A549 (cell line): ENCODE data around the gene PHC1. TPM values are rescaled to one million over a fixed set of nuclear protein-coding genes. Genes with fewer than 3 reads are reported as not detected.

ENCODE experiments used
- ATAC-seq, 2 experiments: fragments of 200-7000 bp in 1 of 2; fragments of >200 bp in 1 of 2; cut with Nextera tagmentation in 1 of 2; cut with Tn5 transposase in 1 of 2; 3 replicates each; pipeline versions ENCODE4 v1.8.0 to v1.9.1; 2018 to 2020; ENCODE audit warnings: mild to moderate bottlenecking in 1 of 2, moderate library complexity in 1 of 2
- CTCF ChIA-PET: fragments of 300-600 bp; sonication (Branson Sonifier 250); formaldehyde crosslinking; extraction: SDS; loops from one replicate; lab custom pipeline; 2021; ENCODE audit warnings: antibody characterized with exemption, inconsistent platforms; lab: Yijun Ruan, JAX
- POLR2A ChIA-PET: fragments of 350-600 bp; formaldehyde crosslinking; extraction: SDS; loops from one replicate; lab custom pipeline; 2021; ENCODE audit warnings: antibody characterized with exemption, inconsistent platforms; lab: Yijun Ruan, JAX
- DNase-seq, 2 experiments: peaks; one replicate each; pipeline versions ENCODE4 v3.0.0 to v3.0.0-alpha.2; 2011 to 2016; ENCODE audit warnings: low read depth in 1 of 2, low spot score in 1 of 2
- FAIRE-seq: peaks from 2 replicates; lab custom pipeline; 2011; peaks lifted over from hg19 to GRCh38; lab: Jason Lieb, UNC
- H3K27ac ChIP-seq, 2 experiments: fragments of >200 bp; sonication (Bioruptor Twin); formaldehyde crosslinking; 3 replicates each; pipeline ENCODE4 v1.5.1; 2016 to 2017
- H3K4me1 ChIP-seq: fragments of >200 bp; sonication (Bioruptor Twin); formaldehyde crosslinking; 3 replicates; pipeline ENCODE4 v1.6.1; 2016
- H3K4me2 ChIP-seq: fragments of >200 bp; sonication (Bioruptor Twin); formaldehyde crosslinking; 3 replicates; pipeline ENCODE4 v1.6.1; 2016
- H3K4me3 ChIP-seq: fragments of >200 bp; sonication (Bioruptor Twin); formaldehyde crosslinking; 3 replicates; pipeline ENCODE4 v1.5.1; 2016
- H3K9me3 ChIP-seq: fragments of >200 bp; sonication (Bioruptor Twin); formaldehyde crosslinking; 3 replicates; pipeline ENCODE4 v1.6.1; 2016
- ATOH8 ChIP-seq: fragments of 250-450 bp; sonication (Bioruptor Pico); IDR thresholded peaks from 2 replicates; pipeline ENCODE4 v1.5.0; 2020; ENCODE audit warnings: low read depth, mild to moderate bottlenecking, moderate library complexity
- BCL3 ChIP-seq: fragments of >200 bp; sonication (Bioruptor Twin); formaldehyde crosslinking; IDR thresholded peaks from 3 replicates; pipeline ENCODE4 v1.6.1; 2016
- BHLHE40 ChIP-seq: IDR thresholded peaks from 2 replicates; pipeline ENCODE4 v1.6.1; 2012; ENCODE audit warnings: low read depth, low read length, inconsistent platforms
- CHD2 ChIP-seq: fragments of 150-350 bp; IDR thresholded peaks from 2 replicates; pipeline ENCODE4 v1.6.1; 2014; ENCODE audit warnings: low read length; ENCODE audit not compliant: partially characterized antibody
- CTCF ChIP-seq: fragments of >200 bp; sonication (Bioruptor Twin); formaldehyde crosslinking; IDR thresholded peaks from 3 replicates; pipeline ENCODE4 v1.5.1; 2016
- E2F6 ChIP-seq: IDR thresholded peaks from 2 replicates; pipeline ENCODE4 v1.6.1; 2012; ENCODE audit warnings: low read depth, borderline replicate concordance
- EHF ChIP-seq: fragments of 250-450 bp; sonication (Bioruptor Pico); IDR thresholded peaks from 2 replicates; pipeline ENCODE4 v1.5.0; 2020; ENCODE audit warnings: mild to moderate bottlenecking
- FOSB ChIP-seq: fragments of 250-450 bp; sonication (Bioruptor Pico); IDR thresholded peaks from 2 replicates; pipeline ENCODE4 v1.5.0; 2020; ENCODE audit warnings: mild to moderate bottlenecking, moderate library complexity
- FOSL2 ChIP-seq, 2 experiments: fragments of 450-650 bp in 1 of 2; fragments of >200 bp in 1 of 2; sonication (Bioruptor Twin) in 1 of 2; formaldehyde crosslinking; IDR thresholded peaks; 2 replicates each; pipeline versions ENCODE4 v1.5.0 to v1.6.1; 2016 to 2020; ENCODE audit warnings: mild to moderate bottlenecking in 1 of 2, moderate library complexity in 1 of 2
- HDAC2 ChIP-seq: fragments of 200-600 bp; sonication (generic); IDR thresholded peaks from 2 replicates; pipeline ENCODE4 v1.6.1; 2016
- HEYL ChIP-seq: fragments of 250-450 bp; sonication (Bioruptor Pico); IDR thresholded peaks from 2 replicates; pipeline ENCODE4 v1.8.0; 2021; ENCODE audit warnings: mild to moderate bottlenecking, moderate library complexity
- HOXA7 ChIP-seq: fragments of 250-450 bp; sonication (Bioruptor Pico); IDR thresholded peaks from 2 replicates; pipeline ENCODE4 v1.5.0; 2020; ENCODE audit warnings: mild to moderate bottlenecking, moderate library complexity
- HOXB5 ChIP-seq: fragments of 250-450 bp; sonication (Bioruptor Pico); IDR thresholded peaks from 2 replicates; pipeline ENCODE4 v1.5.0; 2020; ENCODE audit warnings: mild to moderate bottlenecking, moderate library complexity
- JUNB ChIP-seq: fragments of >200 bp; sonication (Bioruptor Twin); formaldehyde crosslinking; IDR thresholded peaks from 2 replicates; pipeline ENCODE4 v1.6.1; 2016
- MAFK ChIP-seq: fragments of 450-650 bp; IDR thresholded peaks from 2 replicates; pipeline ENCODE4 v1.6.1; 2014; ENCODE audit not compliant: partially characterized antibody
- MAX ChIP-seq: IDR thresholded peaks from 2 replicates; pipeline ENCODE4 v1.6.1; 2012
- MAZ ChIP-seq: fragments of 150-350 bp; IDR thresholded peaks from 2 replicates; pipeline ENCODE4 v1.6.1; 2014; ENCODE audit warnings: antibody characterized with exemption, low read depth, low read length, borderline replicate concordance
- NPAS2 ChIP-seq: fragments of 250-450 bp; sonication (Bioruptor Pico); IDR thresholded peaks from 2 replicates; pipeline ENCODE4 v1.8.0; 2022; ENCODE audit warnings: mild to moderate bottlenecking, moderate library complexity, borderline replicate concordance
- POLR2A ChIP-seq: IDR thresholded peaks from 2 replicates; pipeline ENCODE4 v1.6.1; 2012; ENCODE audit warnings: mild to moderate bottlenecking, low read length
- POLR2AphosphoS2 ChIP-seq: conservative IDR thresholded peaks from 2 replicates; pipeline ENCODE4 v1.6.1; 2012; ENCODE audit warnings: low read length, improper control_type of control experiment, inconsistent platforms
- RARB ChIP-seq: fragments of 250-450 bp; sonication (Bioruptor Pico); IDR thresholded peaks from 2 replicates; pipeline ENCODE4 v1.8.0; 2021; ENCODE audit warnings: mild to moderate bottlenecking, moderate library complexity
- RCOR1 ChIP-seq: fragments of 150-350 bp; IDR thresholded peaks from 2 replicates; pipeline ENCODE4 v1.6.1; 2014; ENCODE audit warnings: antibody characterized with exemption, low read length, low read depth
- SMC3 ChIP-seq: fragments of >200 bp; sonication (Bioruptor Twin); formaldehyde crosslinking; IDR thresholded peaks from 3 replicates; pipeline ENCODE4 v1.6.1; 2018; ENCODE audit warnings: inconsistent platforms
- SREBF2 ChIP-seq: fragments of 450-650 bp; IDR thresholded peaks from 2 replicates; pipeline ENCODE4 v1.6.1; 2014; ENCODE audit warnings: mild to moderate bottlenecking, moderate library complexity
- TP53 ChIP-seq: fragments of 250-450 bp; sonication (Bioruptor Pico); IDR thresholded peaks from 2 replicates; pipeline ENCODE4 v1.5.0; 2021; ENCODE audit warnings: mild to moderate bottlenecking, moderate library complexity
- ZC3H11A ChIP-seq: fragments of 450-650 bp; IDR thresholded peaks from 2 replicates; pipeline ENCODE4 v1.6.1; 2014; ENCODE audit warnings: antibody characterized with exemption, mild to moderate bottlenecking
- ZNF302 ChIP-seq: fragments of 250-450 bp; sonication (Bioruptor Pico); IDR thresholded peaks from 2 replicates; pipeline ENCODE4 v1.9.0; 2021; ENCODE audit warnings: inconsistent platforms, mild to moderate bottlenecking, moderate library complexity
- ZSCAN20 ChIP-seq: fragments of 250-450 bp; sonication (Bioruptor Pico); IDR thresholded peaks from 2 replicates; pipeline ENCODE4 v1.8.0; 2022; ENCODE audit warnings: mild to moderate bottlenecking, moderate library complexity
- whole genome bisulfite sequencing: methylation state at CpG from one replicate; pipeline ENCODE4 v1.1.6; 2017; ENCODE audit errors: missing lambda C conversion rate; 5-methylcytosine and 5-hydroxymethylcytosine counted together
- polyA plus RNA-seq, 4 experiments: library from polyadenylated mRNA; depleted of rRNA in 3 of 4; stranded (reverse); fragments of >200 nt; fragmentation: RNase III in 1 of 4; extraction: RNeasy Plus Mini Kit Qiagen cat#74134 plus additional on column Dnase treatment in 1 of 4; gene quantifications; 2 replicates in 3 of 4; 3 replicates in 1 of 4; pipeline ENCODE4 v1.2.3, GENCODE V29; 2011 to 2017

The PHC1 gene
- polyA plus RNA-seq, 2 of the 4 experiments (the other 2 are of a cell fraction), result 11.2 to 26.5 TPM

GRCh38 chr12:8867009-8867408 lies 47.3 kb upstream of the PHC1 start:
- POLR2A ChIA-PET, result no interaction called here
- Histone ChIP-seq H3K27ac (no peak overlapping the region), H3K4me3 (no peak overlapping the region), H3K9me3 (no peaks in the 10 kb centered on the region), H3K4me1 (no peaks in the 10 kb centered on the region), H3K4me2 (no peak overlapping the region)
- ATAC-seq (no peak), DNase-seq (no peak), FAIRE-seq (no peak)
- TF ChIP-seq CHD2 (no peak), HDAC2 (no peak), BCL3 (no peak), SREBF2 (no peak), ZC3H11A (no peak), ZSCAN20 (CRISPR knock-in tag) (no peak), SMC3 (no peak), MAX (no peak), POLR2AphosphoS2 (no peak), CTCF (no peak), FOSL2 (IDR thresholded peaks at IDR 0.05) (no peak), FOSL2 (CRISPR knock-in tag; IDR thresholded peaks at IDR 0.05) (no peak), ZNF302 (CRISPR knock-in tag) (no peak), E2F6 (no peak), JUNB (no peak), POLR2A (no peak), FOSB (CRISPR knock-in tag) (no peak), EHF (CRISPR knock-in tag) (no peak), BHLHE40 (no peak), TP53 (no peak)
- CTCF ChIA-PET, result interaction anchor here (2.6 kb wide), 1 partner anchor 23 kb away, joined by 9 read pairs; no protein-coding TSS in a partner anchor

- no peak overlapping the region for H3K4me2 ChIP-seq
- POLR2A ChIA-PET, result no interaction called here
- DNase-seq, result no peak
- H3K27ac ChIP-seq, result no peak overlapping the region
- no peak for ATAC-seq
- no peaks in the 10 kb centered on the region for H3K4me1 ChIP-seq
- WGBS, result 66% methylated on average over 6 of the region's 6 CpGs
- no peaks in the 10 kb centered on the region for H3K9me3 ChIP-seq
- TF ChIP-seq SREBF2 (no peak), ATOH8 (CRISPR knock-in tag) (no peak), MAZ (no peak), RCOR1 (no peak)
- CTCF ChIA-PET, result interaction anchor here (2.6 to 3.0 kb wide), 2 partner anchors 7 to 22 kb away, joined by 9 to 13 read pairs; no protein-coding TSS in a partner anchor
- no peak for FAIRE-seq
- H3K4me3 ChIP-seq, result no peak overlapping the region
Observed at GRCh38 chr12:8867786-8868185, 46.5 kb upstream of the PHC1 start.

- ChIA-PET CTCF (interaction anchor here (1.0 to 3.0 kb wide), 2 partner anchors 10 to 16 kb away, joined by 3 to 13 read pairs; no protein-coding TSS in a partner anchor), POLR2A (no interaction called here)
- ATAC-seq (no peak), DNase-seq (no peak), FAIRE-seq (no peak)
- H3K4me2 ChIP-seq, result no peak overlapping the region
- TF ChIP-seq HEYL (CRISPR knock-in tag), result no peak
- no peak for TF ChIP-seq HOXB5 (CRISPR knock-in tag)
- no peak for TF ChIP-seq RARB (CRISPR knock-in tag)
- no peak for TF ChIP-seq FOSB (CRISPR knock-in tag)
- TF ChIP-seq MAFK, result no peak
- TF ChIP-seq MAX, result no peak
- no peak for TF ChIP-seq HOXA7 (CRISPR knock-in tag)
- no peak for TF ChIP-seq BHLHE40
- no peak for TF ChIP-seq RCOR1
- TF ChIP-seq NPAS2 (CRISPR knock-in tag), result no peak
- H3K9me3 ChIP-seq, result no peaks in the 10 kb centered on the region
- WGBS, result 59% methylated on average over 1 of the region's 1 CpG
- no peak overlapping the region for H3K27ac ChIP-seq
- no peak overlapping the region for H3K4me3 ChIP-seq
- H3K4me1 ChIP-seq, result no peaks in the 10 kb centered on the region
Observed at GRCh38 chr12:8870586-8870985, 43.7 kb upstream of the PHC1 start.
